Upper lobe of right lung (tissue), 1 donor: ENCODE data around the gene ICE1. TPM values are rescaled to one million over a fixed set of nuclear protein-coding genes. Genes with fewer than 3 reads are reported as not detected.

Source experiments
- ATAC-seq: fragments of 200-7000 bp; cut with Tn5 transposase; one replicate; pipeline ENCODE4 v1.9.1; 2020; ENCODE audit warnings: mild to moderate bottlenecking, moderate library complexity
- DNase-seq: peaks from one replicate; pipeline ENCODE4 v3.0.0-alpha.2; 2020
- H3K27ac ChIP-seq: fragments of 200-600 bp; one replicate; pipeline ENCODE4 v1.8.0; 2022
- H3K27me3 ChIP-seq: fragments of 200-600 bp; one replicate; pipeline ENCODE4 v1.8.0; 2022; ENCODE audit warnings: mild to moderate bottlenecking
- H3K36me3 ChIP-seq: fragments of 200-600 bp; one replicate; pipeline ENCODE4 v1.8.0; 2022
- H3K4me1 ChIP-seq: fragments of 200-600 bp; one replicate; pipeline ENCODE4 v1.8.0; 2022
- H3K4me3 ChIP-seq: fragments of 200-600 bp; one replicate; pipeline ENCODE4 v1.8.0; 2022; ENCODE audit warnings: mild to moderate bottlenecking
- H3K9me3 ChIP-seq: fragments of 200-600 bp; one replicate; pipeline ENCODE4 v1.8.0; 2022
- CTCF ChIP-seq: fragments of 200-600 bp; IDR thresholded peaks from one replicate; pipeline ENCODE4 v1.8.0; 2022; ENCODE audit warnings: antibody characterized with exemption
- intact Hi-C: fragments of 100-400 bp; cut with DNase I; formaldehyde crosslinking; loops from one replicate; pipeline ENCODE4 v1.11.0; 2022
- total RNA-seq: library from RNA; stranded (reverse); fragmentation: NEBNext Ultra II Directional; extraction: Animal tissue kit (Norgen Biotek cat#: 25700); gene quantifications from one replicate; pipeline ENCODE4 v1.2.1, GENCODE V29; 2021
- donor health status: DM: no; HTN: yes; CAD: no; lungs with severe emphysema.

Gene ICE1
- total RNA-seq, 1 donor from 2014 or later = 28.5 TPM

- TF ChIP-seq CTCF = no peak
- Histone ChIP-seq H3K36me3 (no peaks in the 10 kb centered on the region), H3K4me1 (peaks cover 16% of the 10 kb centered on the region), H3K27ac (no peak overlapping the region), H3K27me3 (no peaks in the 10 kb centered on the region), H3K9me3 (no peaks in the 10 kb centered on the region), H3K4me3 (no peak overlapping the region)
- ATAC-seq (no peak), DNase-seq (no peak)
- intact Hi-C loops = loop anchor here (10.0 kb wide), 1 partner anchor 273 kb away; the partner anchor contains the start of gene ADAMTS16
Measured at GRCh38 chr5:5418006-5418405, 4.5 kb upstream of the ICE1 start.

GRCh38 chr5:5418764-5419163 is 3.7 kb upstream of the ICE1 start:
- no peak overlapping the region for H3K4me3 ChIP-seq
- DNase-seq = no peak
- no peaks in the 10 kb centered on the region for H3K36me3 ChIP-seq
- H3K4me1 ChIP-seq = peaks cover 24% of the 10 kb centered on the region
- intact Hi-C loops = loop anchor here (10.0 kb wide), 1 partner anchor 274 kb away; the partner anchor contains the start of gene ADAMTS16
- no peak for TF ChIP-seq CTCF
- H3K9me3 ChIP-seq = no peaks in the 10 kb centered on the region
- no peaks in the 10 kb centered on the region for H3K27me3 ChIP-seq
- no peak overlapping the region for H3K27ac ChIP-seq
- ATAC-seq = no peak

GRCh38 chr5:5419291-5420210 is 2.9 kb upstream of the ICE1 start:
- H3K4me3 ChIP-seq = no peak overlapping the region
- H3K4me1 ChIP-seq = peaks cover 31% of the 10 kb centered on the region
- no peak for ATAC-seq
- intact Hi-C loops = loop anchor here (10.0 kb wide), 1 partner anchor 275 kb away; the partner anchor contains the start of gene ADAMTS16
- DNase-seq = no peak
- no peak overlapping the region for H3K27ac ChIP-seq
- H3K27me3 ChIP-seq = no peaks in the 10 kb centered on the region
- TF ChIP-seq CTCF = peak; percentile 72
- no peaks in the 10 kb centered on the region for H3K9me3 ChIP-seq
- no peaks in the 10 kb centered on the region for H3K36me3 ChIP-seq

GRCh38 chr5:5420251-5420650 is 2.2 kb upstream of the ICE1 start:
- intact Hi-C loops = no loop called here
- H3K36me3 ChIP-seq = no peaks in the 10 kb centered on the region

More at GRCh38 chr5:5420251-5420650, 2.2 kb upstream of the ICE1 start:
- DNase-seq (no peak), ATAC-seq (no peak)
- TF ChIP-seq CTCF = no peak
- Histone ChIP-seq H3K4me3 (no peak overlapping the region), H3K27ac (no peak overlapping the region), H3K9me3 (no peaks in the 10 kb centered on the region), H3K27me3 (no peaks in the 10 kb centered on the region), H3K4me1 (peaks cover 34% of the 10 kb centered on the region)
